HG02884 (cell line): ENCODE measurements around the gene CYSLTR2.
"Not testable (repeated sequence)": the region's sequence is repeated elsewhere in the genome, so short reads cannot be mapped to it uniquely, and the experiment has no call there.

Source experiments
- ATAC-seq: cut with Tn5 transposase; IDR thresholded peaks from one replicate; pipeline ENCODE4 v1.9.1; 2021; ENCODE audit warnings: mild to moderate bottlenecking, moderate library complexity; ENCODE audit not compliant: unreplicated experiment

The CYSLTR2 gene

GRCh38 chr13:48644141-48644540 lies 9.6 kb upstream of the CYSLTR2 start:
- ATAC-seq = no peak

- no peak for ATAC-seq
Measured at GRCh38 chr13:48644951-48645350, 8.8 kb upstream of the CYSLTR2 start.

- ATAC-seq = no peak
Measured at GRCh38 chr13:48645845-48646244, 7.9 kb upstream of the CYSLTR2 start.

- ATAC-seq = no peak
Measured at GRCh38 chr13:48646791-48647190, 6.9 kb upstream of the CYSLTR2 start.

- no peak for ATAC-seq
Measured at GRCh38 chr13:48647625-48648024, 6.1 kb upstream of the CYSLTR2 start.

GRCh38 chr13:48648446-48648845 lies 5.3 kb upstream of the CYSLTR2 start:
- ATAC-seq = no peak

GRCh38 chr13:48652851-48653471 lies 768 bp upstream of the CYSLTR2 start:
- no peak for ATAC-seq

GRCh38 chr13:48654511-48654910 lies 782 bp downstream of the CYSLTR2 start:
- ATAC-seq = no peak

- no peak for ATAC-seq
Measured at GRCh38 chr13:48655291-48655690, 1.6 kb downstream of the CYSLTR2 start.

- no peak for ATAC-seq
Measured at GRCh38 chr13:48656608-48657007, 2.9 kb downstream of the CYSLTR2 start.

- ATAC-seq = no peak
Measured at GRCh38 chr13:48660361-48661076, 6.8 kb downstream of the CYSLTR2 start.

GRCh38 chr13:48661107-48661506 lies 7.4 kb downstream of the CYSLTR2 start:
- ATAC-seq = no peak

- ATAC-seq = no peak
Measured at GRCh38 chr13:48662226-48662625, 8.5 kb downstream of the CYSLTR2 start.

- ATAC-seq = no peak
Measured at GRCh38 chr13:48667136-48667535, 13.4 kb downstream of the CYSLTR2 start.

GRCh38 chr13:48671421-48671820 lies 17.7 kb downstream of the CYSLTR2 start:
- ATAC-seq = not testable (repeated sequence)

- ATAC-seq = no peak
Measured at GRCh38 chr13:48675247-48675646, 21.5 kb downstream of the CYSLTR2 start.

- ATAC-seq = no peak
Measured at GRCh38 chr13:48678316-48678715, 24.6 kb downstream of the CYSLTR2 start.

- no peak for ATAC-seq
Measured at GRCh38 chr13:48679941-48680680, 26.4 kb downstream of the CYSLTR2 start.

GRCh38 chr13:48680756-48681392 lies 27.1 kb downstream of the CYSLTR2 start:
- ATAC-seq = no peak

- no peak for ATAC-seq
Measured at GRCh38 chr13:48681905-48682304, 28.2 kb downstream of the CYSLTR2 start.

- ATAC-seq = no peak
Measured at GRCh38 chr13:48682436-48682835, 28.7 kb downstream of the CYSLTR2 start.
